ENCODE results near the gene GNAI3. TPM values are rescaled to one million over a fixed set of nuclear protein-coding genes. Genes with fewer than 3 reads are reported as not detected.

GNAI3 gene
- total and polyA plus RNA-seq, 2 of the 8 experiments (the other 6 are each of a cell fraction or from before 2014, with no cell fraction given) = 4.0 to 9.8 TPM

DNA sequence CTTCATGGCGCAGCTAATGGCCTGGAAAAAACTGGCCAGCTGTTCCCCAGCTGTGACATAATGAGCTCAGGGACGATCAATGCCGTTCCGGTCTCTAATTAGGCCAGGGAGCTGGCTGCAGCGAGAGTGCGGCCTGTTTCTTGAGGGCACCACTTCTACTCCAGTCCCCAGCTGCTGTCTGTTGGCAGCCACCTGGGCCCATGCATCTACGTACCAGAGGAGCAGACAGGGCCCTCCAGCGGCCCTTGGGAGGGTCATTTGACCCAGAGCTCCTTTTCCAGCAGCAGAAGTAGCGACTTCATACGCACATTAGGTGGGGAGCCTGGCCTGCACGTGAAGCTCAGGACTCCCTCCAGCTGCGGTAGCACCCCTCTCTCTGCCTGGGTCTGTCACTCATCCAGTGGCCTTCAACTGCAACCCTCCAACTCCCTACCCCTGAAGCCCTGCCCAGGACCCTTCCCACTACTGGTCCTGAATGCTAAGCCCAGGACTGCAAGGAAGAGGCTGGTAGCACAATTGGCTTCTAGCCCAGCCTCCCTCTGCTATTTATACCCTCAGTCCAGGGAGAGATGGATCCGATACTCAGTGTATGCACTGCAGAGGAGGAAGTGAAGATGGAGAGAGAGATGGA is 17.8 kb upstream of the GNAI3 start (continued):
- no peak for TF ChIP-seq RXRA (IDR thresholded peaks at IDR 0.05; ENCODE audit: insufficient read depth, low read depth, low read length)
- TF ChIP-seq, protein P1, sequence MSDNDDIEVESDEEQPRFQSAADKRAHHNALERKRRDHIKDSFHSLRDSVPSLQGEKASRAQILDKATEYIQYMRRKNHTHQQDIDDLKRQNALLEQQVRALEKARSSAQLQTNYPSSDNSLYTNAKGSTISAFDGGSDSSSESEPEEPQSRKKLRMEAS (IDR thresholded peaks at IDR 0.05) = no peak
- TF ChIP-seq ZNF274 (IDR thresholded peaks at IDR 0.05; ENCODE audit: borderline replicate concordance, extremely low read depth, low read length) = no peak
- TF ChIP-seq TCF12 (IDR thresholded peaks at IDR 0.05; ENCODE audit: low read depth, low read length) = no peak
- no peak for TF ChIP-seq PHF8 (conservative IDR thresholded peaks at IDR 0.05; ENCODE audit: low read depth, low read length)
- TF ChIP-seq SP1 (IDR thresholded peaks at IDR 0.05; ENCODE audit: low read depth, low read length) = no peak
- TF ChIP-seq EZH2 (IDR thresholded peaks at IDR 0.05; ENCODE audit: low read depth, low read length, severe bottlenecking) = no peak

Data from H1 (cell line).